Neural cell (in vitro differentiated cells): ENCODE data around the gene DENND4A.

Experiments
- CTCF ChIP-seq: fragments of 450-650 bp; IDR thresholded peaks from 2 replicates; pipeline ENCODE4 v1.5.1; 2014; ENCODE audit warnings: antibody characterized with exemption, mild to moderate bottlenecking, moderate library complexity; ENCODE audit not compliant: poor library complexity, severe bottlenecking
- RAD21 ChIP-seq: fragments of 450-650 bp; conservative IDR thresholded peaks from 2 replicates; pipeline ENCODE4 v1.6.1; 2014; ENCODE audit warnings: antibody characterized with exemption, mild to moderate bottlenecking, moderate library complexity

DNA sequence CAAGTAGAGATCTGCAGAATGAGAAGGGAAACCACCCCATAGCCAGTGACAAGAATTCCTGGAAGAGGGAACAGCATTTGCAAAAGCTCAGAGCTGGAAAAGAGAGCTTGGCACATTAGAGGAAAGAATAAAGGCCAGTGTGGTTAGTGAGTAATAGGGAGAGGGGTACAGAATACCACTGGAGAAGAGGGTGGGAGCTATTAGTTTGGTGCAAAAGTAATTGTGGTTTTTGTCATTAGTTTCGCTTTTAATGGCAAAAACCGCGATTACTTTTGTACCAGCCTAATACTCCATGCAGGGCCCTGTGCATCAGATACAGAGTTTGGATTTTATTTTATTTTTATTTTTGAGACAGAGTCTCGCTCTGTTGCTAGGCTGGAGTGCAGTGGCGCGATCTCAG is 160.6 kb downstream of the DENND4A start:
- TF ChIP-seq CTCF = no peak
- no peak for TF ChIP-seq RAD21
